Breast epithelium (tissue), 3 donors: ENCODE measurements around the gene TMEM250.

Source experiments
- POLR2A ChIP-seq: fragments of 450-650 bp; IDR thresholded peaks from one replicate; pipeline ENCODE4 v1.6.1; 2016; ENCODE audit warnings: antibody characterized with exemption, mild to moderate bottlenecking, moderate library complexity
- POLR2AphosphoS5 ChIP-seq, 3 donors: sonication (generic); formaldehyde crosslinking; IDR thresholded peaks; one replicate each; pipeline ENCODE4 v1.6.1; 2017; ENCODE audit warnings: antibody characterized with exemption in 3 of 3
- TF ChIP-seq, protein P1 (sequence below), 3 donors: fragments of 450-650 bp; IDR thresholded peaks; one replicate each; pipeline ENCODE4 v1.5.1; 2016 to 2017; ENCODE audit warnings: antibody characterized with exemption in 3 of 3, mild to moderate bottlenecking in 3 of 3, moderate library complexity in 3 of 3

DNA sequence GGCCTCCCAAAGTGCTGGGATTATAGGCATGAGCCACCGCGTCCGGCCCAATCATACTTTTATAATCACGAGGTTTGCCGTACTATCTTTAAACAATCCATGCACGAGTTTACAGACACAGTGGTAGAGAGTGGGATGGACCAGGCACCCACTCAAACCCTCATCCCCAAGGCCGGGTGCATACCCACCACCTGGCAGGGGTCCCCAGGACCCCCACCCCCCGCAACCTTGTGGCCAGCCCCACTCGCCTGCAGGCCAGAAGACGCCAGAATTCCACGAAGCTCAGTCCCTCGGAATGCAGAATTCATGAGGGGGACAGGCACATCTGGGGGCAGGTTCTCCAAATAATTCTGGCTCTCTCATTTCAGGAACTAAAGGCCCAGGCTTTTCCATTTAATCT is 40.7 kb downstream of the TMEM250 start:
- TF ChIP-seq POLR2AphosphoS5 (IDR thresholded peaks at IDR 0.05) (no peak), POLR2A (no peak)
- TF ChIP-seq, protein P1, sequence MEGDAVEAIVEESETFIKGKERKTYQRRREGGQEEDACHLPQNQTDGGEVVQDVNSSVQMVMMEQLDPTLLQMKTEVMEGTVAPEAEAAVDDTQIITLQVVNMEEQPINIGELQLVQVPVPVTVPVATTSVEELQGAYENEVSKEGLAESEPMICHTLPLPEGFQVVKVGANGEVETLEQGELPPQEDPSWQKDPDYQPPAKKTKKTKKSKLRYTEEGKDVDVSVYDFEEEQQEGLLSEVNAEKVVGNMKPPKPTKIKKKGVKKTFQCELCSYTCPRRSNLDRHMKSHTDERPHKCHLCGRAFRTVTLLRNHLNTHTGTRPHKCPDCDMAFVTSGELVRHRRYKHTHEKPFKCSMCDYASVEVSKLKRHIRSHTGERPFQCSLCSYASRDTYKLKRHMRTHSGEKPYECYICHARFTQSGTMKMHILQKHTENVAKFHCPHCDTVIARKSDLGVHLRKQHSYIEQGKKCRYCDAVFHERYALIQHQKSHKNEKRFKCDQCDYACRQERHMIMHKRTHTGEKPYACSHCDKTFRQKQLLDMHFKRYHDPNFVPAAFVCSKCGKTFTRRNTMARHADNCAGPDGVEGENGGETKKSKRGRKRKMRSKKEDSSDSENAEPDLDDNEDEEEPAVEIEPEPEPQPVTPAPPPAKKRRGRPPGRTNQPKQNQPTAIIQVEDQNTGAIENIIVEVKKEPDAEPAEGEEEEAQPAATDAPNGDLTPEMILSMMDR (IDR thresholded peaks at IDR 0.05), result no peak
